ENCODE data around the gene TMEM63A. TPM values are rescaled to one million over a fixed set of nuclear protein-coding genes. Genes with fewer than 3 reads are reported as not detected.
A peak's percentile ranks its signal among the peaks of the same experiment; 100 is the strongest.

Gene TMEM63A
- total RNA-seq, 1 experiment from 2014 or later, result 303 TPM

DNA sequence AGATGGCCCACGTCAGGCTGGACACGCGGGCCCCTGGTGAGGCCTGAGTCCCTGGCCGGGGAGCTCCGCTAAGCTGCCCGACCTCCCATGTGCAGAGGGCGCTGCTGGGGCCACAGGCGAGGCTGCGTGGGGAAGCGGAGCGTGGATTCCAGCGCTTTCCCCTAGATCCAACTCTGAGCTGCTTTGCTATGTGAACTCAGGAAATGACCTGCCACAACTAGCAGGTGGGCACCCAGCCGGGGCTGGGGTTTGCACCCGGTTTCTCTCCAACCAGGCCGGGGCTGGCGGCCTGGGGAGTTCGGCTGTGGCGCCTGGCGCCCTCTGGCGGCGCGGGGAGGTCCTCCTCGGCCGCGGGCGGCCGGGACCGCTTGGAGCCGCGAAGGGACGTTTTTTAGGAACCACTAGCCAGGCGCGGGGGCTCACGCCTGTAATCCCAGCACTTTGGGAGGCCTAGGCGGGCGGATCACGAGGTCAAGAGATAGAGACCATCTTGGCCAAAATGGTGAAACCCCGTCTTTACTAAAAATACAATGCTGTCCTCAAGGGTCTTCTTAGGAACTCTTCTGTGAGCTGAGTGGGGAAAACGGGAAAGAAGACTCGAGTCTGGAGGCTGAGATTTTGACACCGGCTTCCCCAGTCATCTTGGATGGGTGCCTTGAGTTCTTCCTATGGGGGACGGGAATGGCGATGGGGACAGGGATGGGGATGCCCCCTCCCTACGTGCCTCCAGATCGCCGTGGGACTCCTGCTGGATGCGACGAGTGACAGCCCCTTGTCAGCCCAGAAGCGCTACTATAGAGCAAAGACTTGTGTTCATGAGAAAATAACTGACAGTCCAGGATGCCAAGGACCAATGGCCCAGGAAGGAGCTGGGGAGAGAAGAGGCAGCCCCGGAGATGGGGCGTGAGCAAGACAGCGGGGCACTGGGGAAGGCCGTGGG lies 29.3 kb upstream of the TMEM63A start:
- TF ChIP-seq, protein P1, sequence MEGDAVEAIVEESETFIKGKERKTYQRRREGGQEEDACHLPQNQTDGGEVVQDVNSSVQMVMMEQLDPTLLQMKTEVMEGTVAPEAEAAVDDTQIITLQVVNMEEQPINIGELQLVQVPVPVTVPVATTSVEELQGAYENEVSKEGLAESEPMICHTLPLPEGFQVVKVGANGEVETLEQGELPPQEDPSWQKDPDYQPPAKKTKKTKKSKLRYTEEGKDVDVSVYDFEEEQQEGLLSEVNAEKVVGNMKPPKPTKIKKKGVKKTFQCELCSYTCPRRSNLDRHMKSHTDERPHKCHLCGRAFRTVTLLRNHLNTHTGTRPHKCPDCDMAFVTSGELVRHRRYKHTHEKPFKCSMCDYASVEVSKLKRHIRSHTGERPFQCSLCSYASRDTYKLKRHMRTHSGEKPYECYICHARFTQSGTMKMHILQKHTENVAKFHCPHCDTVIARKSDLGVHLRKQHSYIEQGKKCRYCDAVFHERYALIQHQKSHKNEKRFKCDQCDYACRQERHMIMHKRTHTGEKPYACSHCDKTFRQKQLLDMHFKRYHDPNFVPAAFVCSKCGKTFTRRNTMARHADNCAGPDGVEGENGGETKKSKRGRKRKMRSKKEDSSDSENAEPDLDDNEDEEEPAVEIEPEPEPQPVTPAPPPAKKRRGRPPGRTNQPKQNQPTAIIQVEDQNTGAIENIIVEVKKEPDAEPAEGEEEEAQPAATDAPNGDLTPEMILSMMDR (IDR thresholded peaks at IDR 0.05; ENCODE audit: unreplicated experiment), result peak; percentile 97
- intact Hi-C loops (cut with micrococcal nuclease; ENCODE audit: unreplicated experiment), result loop anchor here (1.0 to 5.0 kb wide), 4 partner anchors 34 to 434 kb away; no protein-coding TSS in a partner anchor
- H3K4me3 Mint-ChIP-seq (ENCODE audit: low read depth, unreplicated experiment), result no peak overlapping the region
- peak; percentile 86 for DNase-seq
- H3K36me3 Mint-ChIP-seq (ENCODE audit: insufficient read depth, unreplicated experiment), result peaks cover 7% of the 10 kb centered on the region
- no peak overlapping the region for H3K27ac Mint-ChIP-seq (ENCODE audit: unreplicated experiment)
- BruUV-seq (replicated peaks), result no TSS peak
- no peaks in the 10 kb centered on the region for H3K27me3 Mint-ChIP-seq (ENCODE audit: unreplicated experiment)
- H3K9me3 Mint-ChIP-seq (ENCODE audit: low read depth, unreplicated experiment), result no peaks in the 10 kb centered on the region
- H3K4me1 Mint-ChIP-seq (ENCODE audit: low read depth, unreplicated experiment), result peaks cover 30% of the 10 kb centered on the region
- CTCF ChIA-PET, result interaction anchor here (0.5 to 2.4 kb wide), 10 partner anchors 12 to 1448 kb away, joined by 3 to 11 read pairs (median 4); partner anchors contain the start of genes LEFTY1, PYCR2 and TMEM63A

DNA sequence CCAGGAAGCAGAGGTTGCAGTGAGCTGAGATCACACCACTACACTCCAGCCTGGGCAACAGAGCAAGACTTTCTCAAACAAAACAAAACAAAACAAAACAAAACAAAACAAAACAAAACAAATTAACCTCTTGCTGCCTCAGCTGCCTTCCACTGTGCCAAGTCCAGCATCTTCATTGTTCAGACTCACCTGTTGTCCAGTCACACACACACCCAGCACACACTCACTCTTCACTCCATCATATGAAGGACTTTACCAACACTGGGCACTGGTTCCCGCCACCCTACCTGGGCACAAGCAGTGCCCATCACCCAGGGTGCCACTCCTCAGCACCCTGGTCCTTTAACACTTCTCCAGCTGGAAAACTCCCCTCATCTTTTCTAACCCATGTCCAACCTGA lies 27.3 kb upstream of the TMEM63A start:
- Mint-ChIP-seq H3K36me3 (ENCODE audit: insufficient read depth, unreplicated experiment) (no peaks in the 10 kb centered on the region), H3K27ac (ENCODE audit: unreplicated experiment) (no peak overlapping the region), H3K4me1 (ENCODE audit: low read depth, unreplicated experiment) (peaks cover 30% of the 10 kb centered on the region), H3K27me3 (ENCODE audit: unreplicated experiment) (no peaks in the 10 kb centered on the region), H3K4me3 (ENCODE audit: low read depth, unreplicated experiment) (no peak overlapping the region), H3K9me3 (ENCODE audit: low read depth, unreplicated experiment) (no peaks in the 10 kb centered on the region)
- TF ChIP-seq, protein P1 (IDR thresholded peaks at IDR 0.05; ENCODE audit: unreplicated experiment), result no peak
- no TSS peak for BruUV-seq (replicated peaks)
- intact Hi-C loops (cut with micrococcal nuclease; ENCODE audit: unreplicated experiment), result no loop called here
- CTCF ChIA-PET, result interaction anchor here (1.0 to 2.4 kb wide), 3 partner anchors 12 to 28 kb away, joined by 4 to 6 read pairs (median 4); no protein-coding TSS in a partner anchor
- DNase-seq, result no peak

DNA sequence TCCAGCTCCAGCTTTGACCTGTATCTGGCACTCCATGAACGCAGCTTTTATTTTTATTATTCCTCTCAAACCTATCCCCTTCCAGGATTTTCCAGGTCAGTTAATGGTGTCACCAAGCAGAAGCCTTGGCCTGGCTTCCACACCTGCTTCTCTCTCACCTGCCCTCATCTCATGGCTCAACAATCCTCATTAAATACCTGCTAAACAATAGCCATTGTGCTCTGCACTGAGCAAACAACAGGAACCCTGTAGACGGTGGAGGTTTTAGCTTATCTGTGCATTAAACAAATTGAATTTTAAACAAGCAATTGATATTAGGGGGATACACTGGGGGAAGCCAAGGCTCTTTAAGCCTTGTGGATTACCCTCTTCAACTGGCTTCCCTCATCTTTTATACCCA lies 26.6 kb upstream of the TMEM63A start:
- H3K27ac Mint-ChIP-seq (ENCODE audit: unreplicated experiment), result peak overlapping the region; percentile 17

DNA sequence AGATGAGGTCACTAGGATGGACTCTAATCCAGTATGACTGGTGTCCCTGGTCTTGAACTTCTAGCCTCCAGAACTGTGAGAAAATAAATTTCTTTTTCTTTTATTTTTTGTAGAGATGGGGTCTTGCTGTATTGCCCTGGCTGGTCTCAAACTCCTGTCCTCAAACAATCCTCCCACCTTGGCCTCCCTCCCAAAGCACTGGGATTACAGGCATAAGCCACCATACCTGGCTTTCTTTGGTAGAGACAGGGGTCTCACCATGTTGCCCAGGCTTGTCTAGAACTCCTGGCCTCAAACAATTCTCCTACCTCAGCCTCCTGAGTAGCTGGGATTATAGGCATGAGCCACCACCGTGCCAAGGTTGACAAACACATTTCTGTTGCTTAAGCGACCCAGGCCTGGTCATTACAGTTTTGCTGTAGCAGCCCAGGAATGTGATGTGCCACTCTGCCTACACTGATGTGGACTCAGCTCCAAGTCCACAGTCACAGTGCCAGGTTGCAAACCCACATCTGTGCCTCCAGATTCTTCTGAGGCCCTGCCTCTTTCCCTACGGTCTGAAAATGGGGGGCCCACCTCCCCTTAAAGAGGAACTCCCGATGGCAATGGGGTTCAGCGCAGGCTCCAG lies 25.9 kb upstream of the TMEM63A start:
- peaks cover 30% of the 10 kb centered on the region for H3K4me1 Mint-ChIP-seq (ENCODE audit: low read depth, unreplicated experiment)
- TF ChIP-seq, protein P1 (IDR thresholded peaks at IDR 0.05; ENCODE audit: unreplicated experiment), result no peak
- intact Hi-C loops (cut with micrococcal nuclease; ENCODE audit: unreplicated experiment), result no loop called here
- no peak overlapping the region for H3K27ac Mint-ChIP-seq (ENCODE audit: unreplicated experiment)
- no peaks in the 10 kb centered on the region for H3K36me3 Mint-ChIP-seq (ENCODE audit: insufficient read depth, unreplicated experiment)
- no peak for DNase-seq
- no peaks in the 10 kb centered on the region for H3K27me3 Mint-ChIP-seq (ENCODE audit: unreplicated experiment)
- no peaks in the 10 kb centered on the region for H3K9me3 Mint-ChIP-seq (ENCODE audit: low read depth, unreplicated experiment)
- CTCF ChIA-PET, result interaction anchor here (1.8 kb wide), 1 partner anchor 29 kb away, joined by 4 read pairs; no protein-coding TSS in a partner anchor
- H3K4me3 Mint-ChIP-seq (ENCODE audit: low read depth, unreplicated experiment), result no peak overlapping the region
- BruUV-seq (replicated peaks), result no TSS peak

More for the DNA sequence above, 26.6 kb upstream of the TMEM63A start:
- H3K9me3 Mint-ChIP-seq (ENCODE audit: low read depth, unreplicated experiment), result no peaks in the 10 kb centered on the region
- H3K4me3 Mint-ChIP-seq (ENCODE audit: low read depth, unreplicated experiment), result no peak overlapping the region
- no peak for DNase-seq
- intact Hi-C loops (cut with micrococcal nuclease; ENCODE audit: unreplicated experiment), result no loop called here
- no peaks in the 10 kb centered on the region for H3K36me3 Mint-ChIP-seq (ENCODE audit: insufficient read depth, unreplicated experiment)
- TF ChIP-seq, protein P1 (IDR thresholded peaks at IDR 0.05; ENCODE audit: unreplicated experiment), result no peak
- peaks cover 30% of the 10 kb centered on the region for H3K4me1 Mint-ChIP-seq (ENCODE audit: low read depth, unreplicated experiment)
- no TSS peak for BruUV-seq (replicated peaks)
- CTCF ChIA-PET, result interaction anchor here (1.0 to 1.8 kb wide), 2 partner anchors 19 to 29 kb away, joined by 4 read pairs; no protein-coding TSS in a partner anchor
- no peaks in the 10 kb centered on the region for H3K27me3 Mint-ChIP-seq (ENCODE audit: unreplicated experiment)

All from Calu3 (cell line).